ENCODE measurements around the gene NSDHL.

Gene NSDHL

GRCh38 chrX:152844256-152844655 lies 13.4 kb downstream of the NSDHL start:
- no peak for DNase-seq (ENCODE audit: low spot score)

GRCh38 chrX:152845618-152846240 lies 14.9 kb downstream of the NSDHL start:
- DNase-seq (ENCODE audit: low spot score) = no peak

GRCh38 chrX:152847281-152847680 lies 16.4 kb downstream of the NSDHL start:
- no peak for DNase-seq (ENCODE audit: low spot score)

GRCh38 chrX:152850465-152850864 lies 19.6 kb downstream of the NSDHL start:
- DNase-seq (ENCODE audit: low spot score) = no peak

- no peak for DNase-seq (ENCODE audit: low spot score)
These were observed 23.1 kb downstream of the NSDHL start for GRCh38 chrX:152853986-152854385.

GRCh38 chrX:152861116-152861515 lies 30.3 kb downstream of the NSDHL start:
- DNase-seq (ENCODE audit: low spot score) = no peak

GRCh38 chrX:152861826-152862225 lies 31.0 kb downstream of the NSDHL start:
- DNase-seq (ENCODE audit: low spot score) = no peak

- no peak for DNase-seq (ENCODE audit: low spot score)
These were observed 34.5 kb downstream of the NSDHL start for GRCh38 chrX:152865232-152865920.

GRCh38 chrX:152866386-152866785 lies 35.5 kb downstream of the NSDHL start:
- no peak for DNase-seq (ENCODE audit: low spot score)

- DNase-seq (ENCODE audit: low spot score) = no peak
These were observed 39.1 kb downstream of the NSDHL start for GRCh38 chrX:152869972-152870371.

- DNase-seq (ENCODE audit: low spot score) = no peak
These were observed 40.4 kb downstream of the NSDHL start for GRCh38 chrX:152871260-152871659.

GRCh38 chrX:152872522-152872921 lies 41.7 kb downstream of the NSDHL start:
- no peak for DNase-seq (ENCODE audit: low spot score)

- DNase-seq (ENCODE audit: low spot score) = no peak
These were observed 42.5 kb downstream of the NSDHL start for GRCh38 chrX:152873361-152873760.

- no peak for DNase-seq (ENCODE audit: low spot score)
These were observed 46.3 kb downstream of the NSDHL start for GRCh38 chrX:152876931-152877840.

- no peak for DNase-seq (ENCODE audit: low spot score)
These were observed 48.3 kb downstream of the NSDHL start for GRCh38 chrX:152878976-152879755.

- no peak for DNase-seq (ENCODE audit: low spot score)
These were observed 50.4 kb downstream of the NSDHL start for GRCh38 chrX:152881289-152881688.

GRCh38 chrX:152884171-152884570 lies 53.3 kb downstream of the NSDHL start:
- no peak for DNase-seq (ENCODE audit: low spot score)

- no peak for DNase-seq (ENCODE audit: low spot score)
These were observed 55.9 kb downstream of the NSDHL start for GRCh38 chrX:152886716-152887115.

- no peak for DNase-seq (ENCODE audit: low spot score)
These were observed 61.6 kb downstream of the NSDHL start for GRCh38 chrX:152892499-152892898.

GRCh38 chrX:152892999-152893891 lies 62.4 kb downstream of the NSDHL start:
- DNase-seq (ENCODE audit: low spot score) = no peak
